GM19025 (cell line): ENCODE data around the gene GATA2.

Experiments used
- ATAC-seq: cut with Tn5 transposase; IDR thresholded peaks from one replicate; pipeline ENCODE4 v1.9.1; 2021; ENCODE audit warnings: mild to moderate bottlenecking, low read depth, moderate library complexity; ENCODE audit not compliant: unreplicated experiment

GATA2 gene

DNA sequence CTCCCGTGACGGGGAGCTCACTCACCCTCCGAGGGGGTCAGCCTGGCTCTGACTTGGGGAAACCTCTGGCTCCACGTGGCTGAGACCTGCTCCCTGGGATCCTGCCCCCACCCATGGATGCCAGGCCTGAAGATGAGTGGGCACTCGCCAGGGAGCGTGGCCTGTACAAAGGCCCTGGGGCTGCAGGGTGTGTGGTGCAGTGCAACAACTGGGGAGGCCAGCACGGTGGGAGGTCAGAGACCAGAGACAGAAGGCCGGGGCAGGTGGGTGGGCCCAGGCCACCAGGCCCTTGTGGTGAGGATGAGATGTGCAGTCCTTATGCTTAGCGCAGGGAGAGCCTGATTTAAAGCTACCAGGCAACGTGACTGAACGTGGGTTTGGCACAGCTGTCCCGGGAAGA is 31.3 kb downstream of the GATA2 start:
- no peak for ATAC-seq

DNA sequence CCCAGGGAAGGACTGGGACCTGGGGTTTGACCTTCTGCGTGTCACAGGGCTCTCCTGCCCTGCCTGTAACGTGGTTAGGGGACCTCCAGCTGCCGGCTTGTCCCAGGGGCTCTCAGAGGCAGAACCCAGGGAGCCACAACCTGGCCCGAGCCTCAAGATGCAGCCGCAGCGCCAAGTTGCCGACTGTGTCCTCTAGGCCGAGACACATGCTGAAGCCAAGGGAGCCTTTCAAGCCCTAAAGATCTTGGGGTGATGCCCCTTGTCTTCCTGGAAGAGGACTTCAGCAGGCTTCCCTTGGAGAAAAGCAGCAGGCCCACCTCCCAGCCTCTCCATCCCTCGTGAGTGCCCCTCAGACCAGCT is 33.6 kb downstream of the GATA2 start:
- ATAC-seq: no peak

DNA sequence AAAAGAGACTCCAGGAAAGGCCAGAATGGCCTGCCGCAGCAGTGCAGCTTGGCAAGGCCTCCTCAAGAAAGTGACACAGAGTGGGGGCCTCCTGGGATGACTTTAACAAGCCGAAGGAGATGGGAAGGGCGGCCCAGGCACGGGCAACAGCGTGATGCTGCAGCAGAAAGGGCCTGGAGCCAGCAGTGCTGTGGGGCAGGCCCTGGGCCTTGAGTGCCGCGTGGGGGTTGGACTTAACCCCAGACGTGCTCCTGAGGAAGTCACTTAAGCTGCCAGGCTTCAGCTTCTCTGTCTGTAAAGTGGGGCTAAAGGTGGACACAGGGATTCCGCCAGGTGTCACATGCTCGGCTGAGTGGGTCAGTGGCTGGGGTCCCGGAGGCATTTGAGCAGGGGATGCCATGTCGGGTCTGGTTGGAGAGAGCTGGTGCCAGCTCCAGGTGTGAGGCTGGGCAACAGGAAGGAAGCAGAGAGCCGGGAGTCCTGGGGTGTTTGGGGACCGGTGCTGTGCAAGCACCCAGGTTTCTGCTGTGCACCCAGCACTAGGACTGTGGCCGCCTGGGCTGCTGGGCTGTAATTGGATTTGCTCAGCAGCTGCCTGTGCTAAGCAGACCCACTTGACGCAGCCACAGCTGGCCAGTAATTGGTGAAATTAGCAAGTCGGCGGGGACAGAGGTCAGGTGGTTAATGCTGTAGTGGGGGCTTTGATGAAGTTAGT is 34.1 kb downstream of the GATA2 start:
- ATAC-seq: no peak

DNA sequence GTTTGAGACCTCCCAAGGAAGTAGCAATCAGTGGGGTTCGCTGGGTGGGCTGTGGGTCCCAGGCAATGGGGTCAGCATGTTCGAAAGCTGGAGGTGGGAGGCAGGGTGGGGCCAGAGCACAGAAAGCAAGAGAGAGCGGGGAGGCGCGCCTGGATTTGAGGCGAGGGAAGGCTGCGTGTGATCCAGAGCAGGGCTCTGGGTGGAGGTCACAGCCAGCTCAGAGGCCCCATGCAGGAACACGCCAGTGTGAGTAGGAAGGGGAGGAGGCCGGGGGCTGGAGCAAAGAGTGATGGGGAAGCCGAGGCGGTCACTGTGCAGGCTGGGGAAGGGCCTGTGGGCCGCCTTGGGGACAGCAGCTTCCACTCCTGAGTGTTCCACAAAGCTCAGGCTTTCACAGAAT is 35.1 kb downstream of the GATA2 start:
- ATAC-seq: no peak

DNA sequence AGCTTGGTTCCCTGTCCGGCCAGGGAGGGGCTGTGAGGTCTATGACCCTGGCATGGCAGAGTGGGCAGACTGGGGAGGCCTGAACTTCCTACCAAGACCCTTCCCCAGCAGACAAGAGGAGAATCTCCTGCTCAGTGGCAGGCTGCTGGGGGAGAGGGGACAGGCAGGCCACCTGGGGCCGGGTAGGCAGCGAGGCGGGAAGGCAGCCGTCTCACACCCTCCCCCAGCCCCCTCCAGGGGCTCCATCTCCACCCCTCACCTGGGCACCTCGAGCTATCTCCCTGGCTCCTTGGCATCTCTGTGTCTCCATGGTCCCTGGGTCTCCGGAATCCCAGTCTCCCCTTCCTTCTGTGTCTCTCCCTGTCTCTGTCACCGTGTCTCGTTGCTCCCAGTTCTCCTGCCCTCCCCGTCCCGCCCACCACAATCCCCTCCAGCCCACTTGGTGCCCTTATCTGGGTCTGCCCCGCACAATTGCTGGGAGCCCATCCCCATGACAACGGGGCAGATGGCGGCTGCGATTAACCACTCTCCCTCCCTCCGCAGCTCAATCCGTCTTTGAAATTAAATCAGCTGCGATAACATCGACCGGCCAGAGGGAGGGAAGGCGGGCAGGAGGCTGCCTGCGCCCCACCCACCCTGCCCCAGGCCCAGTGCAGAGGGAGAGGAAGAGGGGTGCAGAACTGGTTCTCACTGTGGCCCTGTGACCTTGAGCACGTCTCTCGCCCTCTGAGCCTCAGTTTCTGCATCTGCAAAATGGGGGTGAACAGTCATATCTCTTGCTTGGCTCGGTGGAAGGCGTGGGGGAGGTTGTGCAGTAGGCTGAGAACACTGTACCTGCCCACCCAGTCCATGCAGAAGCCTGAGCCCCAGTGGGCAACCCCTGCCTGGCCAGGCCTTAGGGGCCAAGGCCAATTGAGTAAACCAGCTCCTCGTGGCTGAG is 36.0 kb downstream of the GATA2 start:
- no peak for ATAC-seq

DNA sequence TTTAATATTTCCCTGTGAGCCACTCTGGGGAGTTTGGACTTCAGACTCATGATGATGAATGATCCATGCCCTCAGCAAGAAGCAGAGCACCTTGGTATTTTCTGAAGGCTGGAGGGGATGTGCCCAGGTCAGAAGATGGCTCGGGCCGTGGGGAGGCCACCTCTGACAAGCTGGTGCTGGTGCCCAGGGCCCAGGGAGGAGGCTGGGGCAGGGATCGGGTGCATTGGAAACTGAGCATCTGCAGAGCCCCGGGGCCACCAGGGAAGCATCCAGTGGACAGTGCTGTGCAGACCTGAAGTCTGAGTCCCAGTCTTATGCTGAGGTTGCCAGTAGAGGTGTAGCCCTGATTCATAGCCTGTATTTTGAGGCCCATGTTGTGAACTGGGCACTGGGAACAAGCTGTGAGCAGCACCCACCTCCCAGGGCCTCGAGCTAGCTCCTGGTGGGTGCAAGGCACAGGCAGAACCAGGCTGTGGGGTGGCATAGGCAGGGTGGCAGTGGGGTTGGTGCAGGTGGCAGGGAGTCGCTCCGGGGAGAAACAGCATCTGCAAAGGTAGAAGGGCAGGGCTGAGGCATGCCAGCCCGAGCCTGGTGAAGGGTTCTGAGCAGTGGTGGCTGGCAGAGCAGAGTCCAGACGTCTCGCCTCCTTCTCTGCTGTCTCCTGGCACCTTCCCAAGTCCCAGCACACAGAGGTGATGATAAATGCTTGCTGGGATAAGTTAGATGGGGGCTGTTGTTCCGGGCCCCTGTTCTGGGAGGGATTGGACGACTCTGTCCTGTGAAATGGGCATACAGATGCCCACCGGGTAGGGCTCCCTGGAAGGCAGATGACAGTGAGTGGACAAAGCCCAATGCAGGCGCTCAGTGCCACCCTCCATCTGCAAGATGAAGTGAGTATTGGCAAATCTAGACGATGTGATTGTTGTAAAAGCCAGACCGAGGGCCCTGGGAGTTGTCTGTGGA is 36.9 kb downstream of the GATA2 start:
- ATAC-seq: no peak

DNA sequence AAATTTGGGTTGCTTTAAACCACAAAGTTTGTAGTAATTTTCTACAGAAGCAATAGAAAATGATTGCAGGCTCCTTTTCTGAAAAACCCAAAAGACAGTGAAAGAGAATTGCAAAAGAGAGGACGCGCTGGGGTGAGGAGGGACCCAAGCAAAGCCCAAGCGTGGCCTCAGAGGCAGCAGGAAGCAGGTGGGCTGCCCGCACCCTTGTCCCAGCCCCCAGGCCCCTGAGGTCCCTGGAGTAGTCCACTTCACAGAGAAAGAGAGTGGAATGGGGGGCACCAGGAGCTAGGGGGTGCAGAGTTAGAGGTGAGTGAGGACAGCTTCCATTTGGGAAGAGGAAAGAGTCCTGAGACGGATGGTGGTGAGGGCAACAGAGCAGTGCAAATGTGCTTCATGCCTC is 37.9 kb downstream of the GATA2 start:
- no peak for ATAC-seq

DNA sequence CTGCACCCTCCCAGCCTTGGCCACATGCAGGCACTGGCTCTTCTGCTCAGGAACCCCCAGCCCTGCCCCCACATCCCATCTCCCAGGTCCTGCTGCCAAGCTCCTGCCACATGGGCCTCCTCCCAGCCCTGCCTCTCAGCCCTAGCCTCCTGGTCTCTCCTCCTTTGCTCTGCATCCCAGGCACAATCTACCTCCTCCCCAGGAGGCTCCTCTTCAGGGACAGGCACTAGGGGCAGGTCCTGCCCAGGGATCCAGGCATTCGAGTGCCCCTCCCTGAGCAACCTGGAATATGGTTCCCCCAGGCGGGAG is 38.7 kb downstream of the GATA2 start:
- ATAC-seq: no peak

DNA sequence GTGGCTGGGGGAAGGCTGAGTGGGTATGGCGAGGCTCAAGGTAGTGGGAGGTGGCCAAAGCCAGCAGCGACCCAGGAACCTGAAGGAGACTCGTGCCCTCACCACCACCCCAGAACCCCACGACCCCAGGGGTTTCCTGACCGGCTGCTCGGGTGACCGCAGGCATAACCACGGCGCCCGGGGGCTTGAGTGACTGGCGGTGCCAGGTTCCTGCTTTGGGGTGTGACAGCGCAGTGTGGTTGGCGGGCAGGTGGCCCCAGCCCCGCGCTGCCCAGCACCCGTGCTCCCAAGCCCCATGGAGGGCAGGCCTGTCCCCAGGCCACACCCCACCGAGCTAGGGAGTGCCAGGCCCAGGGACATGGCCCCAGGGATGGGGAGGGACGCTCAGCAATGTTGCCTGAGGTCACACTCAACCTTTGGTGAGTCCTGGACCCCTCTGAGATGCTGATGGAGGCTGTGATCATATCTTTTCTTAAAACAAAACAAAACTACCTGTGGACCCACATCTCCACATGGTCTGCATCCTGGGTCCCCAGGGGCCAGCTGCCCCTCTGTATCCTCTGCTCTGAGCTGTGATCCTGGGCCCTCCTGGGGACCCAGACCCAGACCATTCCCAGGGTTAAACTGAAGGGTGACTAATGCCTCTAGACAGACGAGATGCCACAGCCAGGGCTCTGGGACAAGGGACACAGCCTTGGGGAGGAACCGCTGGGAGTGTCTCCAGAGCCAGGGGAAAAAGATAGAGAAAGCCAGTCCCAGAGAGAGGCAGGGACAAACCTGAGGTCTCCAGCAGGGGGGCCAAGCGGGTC is 39.3 kb downstream of the GATA2 start:
- no peak for ATAC-seq

DNA sequence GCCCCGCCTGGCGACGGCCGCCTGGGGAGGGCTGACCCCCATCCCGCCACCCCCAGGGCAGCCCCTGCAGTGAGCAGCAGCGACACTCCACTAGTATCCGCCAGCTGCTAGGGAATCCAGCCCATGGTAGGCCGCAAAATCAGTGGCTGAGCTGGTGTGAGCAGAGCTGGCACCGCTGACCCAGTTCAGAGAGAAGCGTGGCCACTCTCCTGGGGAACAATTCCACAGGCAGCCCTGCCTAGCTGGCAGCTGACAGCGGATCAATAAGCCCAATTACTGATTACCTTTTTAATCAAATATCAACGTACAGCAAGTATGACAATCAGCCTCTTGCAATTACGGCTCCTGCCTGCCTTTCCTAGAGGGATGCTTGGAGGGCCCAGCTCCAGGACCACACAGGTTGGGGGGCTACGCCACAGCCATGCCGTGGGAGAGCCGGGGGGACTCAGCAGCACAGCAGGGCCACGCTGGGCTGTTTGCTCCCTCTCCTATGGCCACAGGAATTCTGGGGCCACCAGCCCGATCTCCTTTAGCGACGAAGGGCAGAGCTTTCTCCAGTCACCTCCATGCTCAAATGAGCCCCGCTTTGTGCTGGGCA is 40.2 kb downstream of the GATA2 start:
- ATAC-seq: no peak

DNA sequence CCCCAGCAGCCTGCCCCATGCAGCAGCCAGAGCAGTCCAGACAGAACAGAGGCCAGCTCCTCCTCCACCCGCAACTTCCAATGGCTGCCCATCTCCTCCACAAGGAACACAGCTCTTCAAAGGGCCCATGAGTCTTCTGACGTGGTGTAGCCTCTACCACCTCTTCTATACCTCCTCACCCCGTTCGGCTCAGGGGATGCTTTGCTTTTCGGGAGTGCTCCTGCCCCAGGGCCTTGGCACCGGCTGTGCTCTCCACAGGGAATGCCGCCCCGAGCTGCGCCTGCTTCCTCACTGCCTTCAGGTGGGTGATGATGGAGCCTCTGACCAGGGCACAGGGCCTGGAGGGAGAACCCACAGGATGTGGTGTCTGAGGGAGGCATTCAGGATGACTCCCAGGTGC is 40.9 kb downstream of the GATA2 start:
- no peak for ATAC-seq

DNA sequence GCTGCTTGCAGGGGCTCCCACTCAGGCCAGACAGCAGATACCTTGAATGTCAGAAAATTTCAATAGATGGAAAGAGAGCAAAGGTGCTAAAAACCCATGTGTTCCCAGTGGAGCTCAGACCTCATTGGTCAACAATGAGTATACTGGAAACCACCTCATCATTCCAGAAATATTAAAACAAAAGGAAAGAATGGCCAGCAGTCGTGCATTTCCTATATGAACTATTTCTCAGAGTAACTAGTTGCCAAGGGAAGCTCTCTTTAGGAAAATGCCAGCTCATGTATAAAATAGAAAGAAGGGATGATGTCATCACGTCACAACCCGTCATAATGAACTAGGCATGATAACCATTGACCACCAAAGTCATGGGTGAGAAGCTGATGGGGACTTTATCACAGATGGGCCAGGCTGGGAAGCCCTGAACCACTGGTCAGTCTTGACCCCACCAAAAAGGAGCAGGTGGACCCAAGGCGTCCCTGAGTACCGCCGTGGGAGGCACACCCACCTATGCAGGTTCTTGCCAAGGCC is 43.8 kb downstream of the GATA2 start:
- ATAC-seq: no peak

DNA sequence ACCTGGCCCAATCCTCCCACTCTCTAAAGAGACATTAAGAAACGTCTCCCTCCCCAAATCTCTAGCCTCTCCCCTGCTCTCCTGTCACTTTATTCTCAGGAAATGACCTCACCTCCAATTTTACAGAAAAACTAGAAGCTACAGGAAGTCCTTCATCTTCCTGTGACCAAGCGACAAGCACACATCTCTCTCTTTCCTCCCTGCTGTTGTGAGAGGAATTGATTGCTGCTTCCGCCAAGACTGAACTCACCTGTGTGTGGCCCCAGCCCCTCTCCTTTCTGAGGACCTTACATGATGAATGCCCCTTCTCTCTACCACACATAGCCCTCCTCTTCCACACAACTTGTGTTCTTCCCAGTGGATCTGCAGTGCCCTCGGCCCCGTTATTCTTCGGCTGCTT is 44.5 kb downstream of the GATA2 start:
- ATAC-seq: no peak

DNA sequence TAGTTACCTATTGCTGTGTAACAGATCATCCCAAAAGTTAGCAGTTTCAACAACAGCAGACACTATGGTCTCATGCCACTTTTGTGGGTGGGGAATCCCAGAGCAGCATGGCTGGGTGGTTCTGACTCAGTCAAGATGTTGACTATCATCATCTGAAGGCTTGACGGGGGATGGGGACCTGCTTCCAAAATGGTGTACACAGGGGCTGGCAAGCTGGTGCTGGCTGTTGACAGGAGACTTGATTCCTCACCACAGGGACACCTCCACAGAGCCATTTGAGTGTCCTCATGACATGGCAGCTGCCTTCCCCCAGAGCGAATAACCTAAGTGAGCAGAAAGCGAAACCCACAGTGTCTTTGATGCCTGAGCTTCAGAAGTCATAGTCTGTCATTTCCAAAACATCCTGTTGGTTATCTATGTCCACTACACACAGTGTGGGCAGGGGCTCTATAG is 45.4 kb downstream of the GATA2 start:
- peak; percentile 64 for ATAC-seq

DNA sequence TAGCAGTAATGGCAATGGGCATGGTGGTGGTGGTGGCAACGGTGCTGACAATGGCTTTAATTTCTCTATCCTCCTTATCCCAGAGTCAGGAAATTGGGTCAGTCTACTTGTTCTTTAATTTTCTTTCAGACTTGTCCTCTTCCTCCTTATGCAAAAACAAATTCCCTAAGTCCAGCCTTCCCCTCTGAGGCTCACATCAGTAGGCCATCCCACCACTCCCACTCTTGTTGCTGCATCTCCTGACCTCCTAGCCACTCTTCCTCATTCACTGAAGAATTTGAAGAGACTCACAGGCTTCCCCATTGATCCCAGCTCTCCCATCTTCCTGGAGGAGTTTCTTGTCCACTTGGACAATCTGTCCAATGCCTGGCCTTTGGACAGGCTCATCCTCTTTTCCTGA is 46.2 kb downstream of the GATA2 start:
- ATAC-seq: no peak

DNA sequence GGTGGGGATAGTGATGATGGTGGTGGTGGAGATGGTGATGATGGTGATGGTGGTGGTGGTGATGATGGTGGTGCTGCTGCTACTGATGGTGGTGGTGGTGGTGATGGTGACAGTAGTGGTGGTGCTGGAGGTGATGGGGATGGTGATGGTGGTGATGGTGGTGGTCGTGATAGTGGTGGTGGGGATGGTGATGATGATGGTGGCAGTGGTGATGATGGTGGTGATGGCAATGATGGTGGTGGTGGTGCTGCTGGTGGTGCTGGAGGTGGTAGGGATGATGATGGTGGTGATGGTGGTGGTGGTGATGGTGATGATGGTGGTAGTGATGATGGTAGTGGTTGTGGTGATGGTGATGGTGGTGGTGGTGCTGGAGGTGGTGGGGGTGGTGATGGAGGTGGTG is 47.6 kb downstream of the GATA2 start:
- ATAC-seq: no peak

DNA sequence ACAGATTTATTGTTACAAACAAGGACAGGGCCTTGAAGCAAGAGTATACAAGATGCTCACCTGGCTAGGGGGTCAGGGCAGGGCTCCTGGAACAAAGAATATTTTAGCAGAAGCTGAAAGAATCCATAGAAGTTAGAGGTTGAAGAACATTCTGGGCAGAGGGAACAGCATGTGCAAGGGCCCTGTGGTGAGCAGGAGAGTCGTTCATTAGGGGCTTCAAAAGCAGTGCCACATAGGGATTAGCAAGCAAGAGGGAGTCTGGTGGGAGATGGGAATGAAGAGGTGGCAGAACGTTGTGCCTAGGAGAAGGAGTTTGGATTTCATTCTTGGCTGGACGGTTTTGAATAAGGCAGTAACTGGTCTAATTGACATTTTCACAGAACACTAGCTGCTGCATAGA is 49.2 kb downstream of the GATA2 start:
- no peak for ATAC-seq

DNA sequence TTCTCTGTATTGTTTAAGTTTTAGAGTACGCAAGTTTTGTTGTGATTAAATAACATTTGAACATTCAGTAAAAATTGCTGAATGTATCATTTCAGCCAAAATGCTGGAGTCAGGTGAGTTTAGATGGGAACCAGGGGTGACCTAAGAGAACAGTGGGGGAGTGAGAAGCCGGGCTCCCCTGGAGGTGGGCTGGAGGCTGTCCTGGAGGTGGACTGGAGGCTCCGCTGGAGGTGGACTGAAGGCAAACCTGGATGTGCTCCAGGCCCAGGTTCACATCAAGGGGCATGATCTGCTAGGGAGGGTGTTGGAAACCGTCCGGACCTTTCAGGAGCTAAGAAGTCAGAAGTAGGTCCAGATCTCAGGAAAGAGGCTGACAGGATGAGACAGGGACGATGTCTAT is 50.1 kb downstream of the GATA2 start:
- ATAC-seq: no peak

DNA sequence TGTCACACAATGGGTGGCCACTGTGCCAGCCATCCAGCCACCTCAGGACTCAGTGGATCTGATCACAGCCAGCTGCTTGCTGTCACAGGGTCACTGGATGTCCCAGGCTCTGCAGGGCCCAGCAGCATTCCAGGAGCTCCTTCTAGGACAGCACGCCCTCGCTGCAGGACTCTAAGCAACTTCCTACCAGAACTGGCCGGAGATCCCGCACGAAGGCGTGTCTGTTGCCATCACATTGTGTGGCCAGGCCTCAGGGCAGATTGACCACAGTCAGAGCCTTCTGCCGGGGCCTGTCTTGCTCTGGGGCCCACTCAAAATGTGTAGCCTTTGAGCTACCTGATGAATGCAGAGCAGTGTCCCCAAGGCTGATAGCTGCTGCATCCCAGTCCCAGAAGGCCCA is 50.9 kb downstream of the GATA2 start:
- ATAC-seq: no peak

DNA sequence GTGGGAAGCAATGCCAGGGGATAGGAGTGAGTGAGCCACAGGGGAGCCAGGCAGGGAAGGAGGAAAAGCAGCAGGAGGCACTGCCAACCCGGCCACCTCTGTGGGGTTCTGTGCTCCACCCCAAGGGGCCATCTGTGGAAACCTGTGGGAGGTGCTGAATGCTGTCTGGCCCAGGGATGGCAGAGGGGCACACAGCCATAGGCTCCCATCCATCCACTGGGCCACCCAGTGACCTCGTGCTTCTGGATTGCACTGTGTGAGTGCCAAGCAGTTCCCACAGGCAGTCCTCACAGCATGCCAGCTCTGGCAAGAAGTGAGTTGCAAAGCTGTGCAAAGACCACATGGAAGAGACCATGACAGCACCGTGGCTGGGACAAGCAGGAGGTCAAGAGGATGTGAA is 53.8 kb downstream of the GATA2 start:
- no peak for ATAC-seq
